Measurements from ENCODE around the gene SLC35E2B.

The SLC35E2B gene

DNA sequence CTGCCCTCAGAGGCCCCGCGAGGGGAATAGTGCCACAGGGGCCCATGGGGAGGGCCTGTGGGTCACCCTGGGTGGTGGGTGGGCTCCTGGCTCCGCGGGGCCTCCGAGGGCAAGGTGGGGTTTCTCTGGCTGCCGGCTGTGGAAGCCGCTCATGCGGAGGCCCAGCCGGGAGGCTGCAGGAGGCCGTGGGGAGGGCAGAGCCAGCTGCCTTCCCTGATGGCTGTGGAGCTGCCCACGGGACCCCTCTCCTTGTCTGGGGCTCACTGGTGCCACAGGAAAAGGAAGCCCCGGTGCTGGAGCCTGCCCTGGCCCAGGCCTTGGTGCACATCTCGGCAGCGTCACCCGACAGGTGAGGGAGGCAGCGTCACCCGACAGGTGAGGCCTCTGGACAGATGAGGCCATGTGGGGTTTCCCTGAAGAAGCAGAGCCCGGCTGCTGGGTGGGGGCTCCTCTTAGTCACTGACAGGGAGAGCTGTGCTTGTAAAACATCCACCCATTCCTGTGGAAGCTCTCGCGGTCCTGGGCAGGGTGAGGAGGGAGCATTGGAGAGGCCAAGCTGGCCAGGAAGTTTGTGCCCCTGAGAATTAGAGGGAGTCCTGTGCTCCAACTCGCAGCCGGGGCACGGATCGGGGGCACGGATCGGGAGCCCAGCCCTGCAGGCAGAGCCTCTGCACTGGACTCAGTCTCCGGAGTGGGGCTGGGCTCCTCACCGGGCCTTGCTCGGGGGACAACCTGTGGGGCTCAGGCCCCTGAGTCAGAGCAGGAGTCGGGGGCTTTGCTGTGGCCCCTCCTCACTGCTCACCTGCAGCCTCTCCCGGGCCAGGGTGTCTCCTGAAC, 71.2 kb downstream of the SLC35E2B start:
- Histone ChIP-seq H3K4me1 (ENCODE audit: insufficient read depth, low read length) (no peaks in the 10 kb centered on the region), H3K36me3 (ENCODE audit: insufficient read depth, low read length) (no peaks in the 10 kb centered on the region; the same call in 1 of the 2 replicates), H3K9ac (ENCODE audit: low read depth, low read length) (no peak overlapping the region), H3K9me3 (ENCODE audit: control insufficient read depth, insufficient read depth, low read length) (no peaks in the 10 kb centered on the region)

DNA sequence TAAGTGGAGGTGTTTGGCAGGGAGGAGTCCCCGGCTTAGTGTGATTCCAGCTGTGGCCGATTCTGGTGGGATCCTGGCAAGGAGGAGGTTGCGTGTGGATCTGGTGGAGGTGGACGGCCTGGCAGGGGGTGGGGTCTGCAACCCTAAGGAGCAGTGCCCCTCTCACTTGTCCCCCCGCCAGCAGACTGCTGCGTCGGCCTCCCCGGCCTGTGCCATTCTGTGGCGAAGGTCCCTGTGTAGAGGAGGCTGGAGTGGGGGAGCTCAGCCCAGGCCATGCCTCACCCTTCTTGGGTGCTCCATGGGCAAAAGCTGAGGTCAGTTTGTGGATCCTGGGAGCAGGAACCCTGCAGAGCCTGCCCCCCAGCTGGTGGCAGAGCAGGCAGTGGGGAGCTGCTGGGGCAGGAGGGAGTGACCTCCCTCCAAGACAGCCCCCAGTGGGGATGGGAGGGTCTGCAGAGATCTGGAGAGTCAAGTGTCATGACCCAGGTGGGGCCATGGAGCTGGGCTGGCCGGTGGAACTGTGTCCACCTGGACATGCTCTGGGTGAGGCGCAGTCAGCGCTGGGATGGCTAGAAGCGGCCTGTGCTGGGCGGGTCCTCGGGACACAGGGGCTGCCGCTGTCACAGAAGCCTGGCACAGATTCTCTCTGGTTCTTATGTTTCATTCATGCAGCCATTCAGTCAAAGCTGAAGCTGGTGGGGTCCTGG, 72.0 kb downstream of the SLC35E2B start:
- Histone ChIP-seq H3K9ac (ENCODE audit: low read depth, low read length) (no peak overlapping the region), H3K4me1 (ENCODE audit: insufficient read depth, low read length) (no peaks in the 10 kb centered on the region), H3K36me3 (ENCODE audit: insufficient read depth, low read length) (no peaks in the 10 kb centered on the region; the same call in 1 of the 2 replicates), H3K9me3 (ENCODE audit: control insufficient read depth, insufficient read depth, low read length) (no peaks in the 10 kb centered on the region)

DNA sequence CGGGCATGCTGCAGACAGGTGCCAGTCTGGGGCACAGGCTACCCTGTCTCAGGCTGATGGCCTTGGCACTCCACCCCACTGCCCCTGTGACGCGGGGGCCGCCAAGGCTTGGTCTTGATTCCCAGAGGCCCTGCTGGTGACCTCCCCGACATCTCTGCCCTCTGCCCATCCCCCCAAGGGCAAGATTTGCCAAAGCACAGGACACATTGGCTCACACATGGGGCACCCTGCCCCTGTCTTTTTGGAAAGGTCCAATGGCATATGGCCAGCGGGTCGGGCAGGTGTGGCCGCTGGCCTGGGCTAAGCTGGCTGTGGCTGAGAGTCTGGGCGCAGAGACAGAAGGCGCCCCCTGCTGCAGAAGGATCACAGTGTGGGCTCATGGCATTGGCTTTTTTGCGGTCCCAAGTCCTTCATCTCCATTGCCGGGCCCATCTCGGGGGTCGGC, 72.7 kb downstream of the SLC35E2B start:
- no peaks in the 10 kb centered on the region; the same call in 1 of the 2 replicates for H3K36me3 ChIP-seq (ENCODE audit: insufficient read depth, low read length)

DNA sequence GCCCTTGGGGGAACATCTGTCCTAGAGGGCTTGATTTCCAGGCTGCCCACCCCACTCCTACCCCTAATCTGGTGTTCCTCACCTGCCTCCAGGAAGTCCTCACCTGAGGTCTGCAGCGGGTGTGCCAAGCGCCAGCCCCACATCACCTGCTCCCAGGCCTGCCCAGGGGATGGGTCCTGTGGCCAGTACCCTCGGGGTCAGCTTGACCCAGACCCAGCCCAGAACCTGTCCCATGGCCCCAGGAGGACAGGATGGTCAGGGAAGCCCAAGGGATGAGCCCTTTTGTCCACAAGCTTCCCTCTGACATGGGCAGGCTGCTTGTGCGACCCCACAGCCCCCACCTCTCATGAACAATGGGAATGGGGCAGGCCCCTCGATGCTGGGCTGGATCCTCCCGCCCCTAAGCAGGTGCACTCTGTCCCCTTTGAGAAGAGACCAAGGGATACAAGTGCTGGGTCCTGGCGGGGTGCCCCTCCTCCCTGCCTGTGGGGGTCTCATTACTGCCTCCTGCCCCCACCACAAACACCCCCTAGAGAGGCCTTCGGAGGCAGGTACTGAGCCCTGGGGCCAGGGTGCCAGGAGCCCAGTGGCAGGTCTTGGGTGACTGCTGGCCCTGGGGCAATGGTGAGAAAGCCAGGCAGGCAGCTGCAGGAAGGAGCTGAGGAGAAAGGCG, 74.1 kb downstream of the SLC35E2B start:
- Histone ChIP-seq H3K9me3 (ENCODE audit: control insufficient read depth, insufficient read depth, low read length) (no peaks in the 10 kb centered on the region), H3K4me1 (ENCODE audit: insufficient read depth, low read length) (no peaks in the 10 kb centered on the region; the same call in 1 of the 2 replicates), H3K36me3 (ENCODE audit: insufficient read depth, low read length) (no peaks in the 10 kb centered on the region; the same call in 1 of the 2 replicates), H3K9ac (ENCODE audit: low read depth, low read length) (no peak overlapping the region)

More for the DNA sequence above, 72.7 kb downstream of the SLC35E2B start:
- Histone ChIP-seq H3K4me1 (ENCODE audit: insufficient read depth, low read length) (no peaks in the 10 kb centered on the region), H3K9me3 (ENCODE audit: control insufficient read depth, insufficient read depth, low read length) (no peaks in the 10 kb centered on the region), H3K9ac (ENCODE audit: low read depth, low read length) (no peak overlapping the region)

DNA sequence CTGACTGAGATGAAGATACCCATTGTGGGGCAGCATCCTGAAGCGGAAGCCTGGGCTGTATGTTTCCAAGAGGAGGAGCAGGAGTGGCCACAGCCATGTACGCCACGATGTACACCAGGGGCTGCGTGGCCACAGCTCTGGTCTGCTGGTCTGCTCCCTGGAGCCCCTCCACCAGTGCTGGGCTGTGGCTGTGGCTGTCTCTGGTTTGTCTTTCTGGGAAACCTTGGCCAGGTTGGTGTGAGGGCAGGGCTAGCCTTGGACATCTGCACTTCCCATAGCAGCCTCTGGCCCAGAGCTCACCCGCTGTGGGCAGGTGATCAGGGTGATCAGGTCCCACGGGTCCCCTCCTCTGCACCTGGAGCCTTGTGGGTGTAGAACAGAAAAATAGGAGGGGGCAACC, 74.7 kb downstream of the SLC35E2B start:
- Histone ChIP-seq H3K9ac (ENCODE audit: low read depth, low read length) (no peak overlapping the region), H3K9me3 (ENCODE audit: control insufficient read depth, insufficient read depth, low read length) (no peaks in the 10 kb centered on the region), H3K36me3 (ENCODE audit: insufficient read depth, low read length) (no peaks in the 10 kb centered on the region; the same call in 1 of the 2 replicates), H3K4me1 (ENCODE audit: insufficient read depth, low read length) (no peaks in the 10 kb centered on the region; the same call in 1 of the 2 replicates)

DNA sequence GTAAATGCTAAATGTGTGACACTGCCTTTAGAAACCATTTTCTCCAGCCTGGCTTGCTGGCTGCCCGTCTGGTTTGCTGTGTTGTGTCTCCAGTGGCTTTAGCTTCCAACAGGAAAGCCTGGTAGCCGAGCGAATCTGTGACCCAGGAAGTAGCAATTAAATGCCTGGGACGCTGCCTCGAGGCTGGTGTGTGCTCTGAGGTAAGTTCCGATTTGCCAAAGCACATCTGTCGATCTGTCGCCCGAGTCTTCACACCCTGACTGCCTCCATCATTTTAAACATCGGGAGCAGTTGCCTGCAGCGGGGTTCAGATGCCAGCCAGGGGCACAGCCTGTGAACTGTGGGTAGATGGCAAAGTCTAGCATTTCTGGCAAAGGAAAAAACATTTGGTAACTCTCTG, 75.1 kb downstream of the SLC35E2B start:
- Histone ChIP-seq H3K9ac (ENCODE audit: low read depth, low read length) (no peak overlapping the region), H3K36me3 (ENCODE audit: insufficient read depth, low read length) (no peaks in the 10 kb centered on the region; the same call in 1 of the 2 replicates), H3K4me1 (ENCODE audit: insufficient read depth, low read length) (no peaks in the 10 kb centered on the region; the same call in 1 of the 2 replicates), H3K9me3 (ENCODE audit: control insufficient read depth, insufficient read depth, low read length) (no peaks in the 10 kb centered on the region)

DNA sequence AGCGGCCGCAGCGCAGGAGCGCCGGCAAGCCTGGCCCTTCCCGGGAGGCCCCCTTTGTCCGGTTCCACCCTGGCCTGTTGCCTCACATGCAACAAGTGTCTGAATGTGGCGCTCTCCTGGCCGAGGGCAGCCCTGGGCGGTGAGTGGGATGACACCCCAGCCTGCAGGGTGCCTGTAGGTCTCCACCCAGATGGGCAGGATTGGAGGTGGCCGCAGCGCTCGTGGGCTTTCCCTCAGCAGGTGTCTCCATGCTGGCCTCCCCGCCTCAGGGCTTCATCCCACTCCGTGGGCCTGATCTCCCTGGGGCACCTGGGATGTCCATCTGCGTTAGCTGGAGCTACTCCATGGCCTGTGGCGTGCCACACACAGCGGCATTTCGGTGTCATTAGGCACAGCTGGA, 75.8 kb downstream of the SLC35E2B start:
- peak overlapping the region; percentile 100 for H3K9ac ChIP-seq (ENCODE audit: low read depth, low read length)
- no peaks in the 10 kb centered on the region for H3K9me3 ChIP-seq (ENCODE audit: control insufficient read depth, insufficient read depth, low read length)
- no peaks in the 10 kb centered on the region; the same call in 1 of the 2 replicates for H3K36me3 ChIP-seq (ENCODE audit: insufficient read depth, low read length)
- no peaks in the 10 kb centered on the region; the same call in 1 of the 2 replicates for H3K4me1 ChIP-seq (ENCODE audit: insufficient read depth, low read length)

DNA sequence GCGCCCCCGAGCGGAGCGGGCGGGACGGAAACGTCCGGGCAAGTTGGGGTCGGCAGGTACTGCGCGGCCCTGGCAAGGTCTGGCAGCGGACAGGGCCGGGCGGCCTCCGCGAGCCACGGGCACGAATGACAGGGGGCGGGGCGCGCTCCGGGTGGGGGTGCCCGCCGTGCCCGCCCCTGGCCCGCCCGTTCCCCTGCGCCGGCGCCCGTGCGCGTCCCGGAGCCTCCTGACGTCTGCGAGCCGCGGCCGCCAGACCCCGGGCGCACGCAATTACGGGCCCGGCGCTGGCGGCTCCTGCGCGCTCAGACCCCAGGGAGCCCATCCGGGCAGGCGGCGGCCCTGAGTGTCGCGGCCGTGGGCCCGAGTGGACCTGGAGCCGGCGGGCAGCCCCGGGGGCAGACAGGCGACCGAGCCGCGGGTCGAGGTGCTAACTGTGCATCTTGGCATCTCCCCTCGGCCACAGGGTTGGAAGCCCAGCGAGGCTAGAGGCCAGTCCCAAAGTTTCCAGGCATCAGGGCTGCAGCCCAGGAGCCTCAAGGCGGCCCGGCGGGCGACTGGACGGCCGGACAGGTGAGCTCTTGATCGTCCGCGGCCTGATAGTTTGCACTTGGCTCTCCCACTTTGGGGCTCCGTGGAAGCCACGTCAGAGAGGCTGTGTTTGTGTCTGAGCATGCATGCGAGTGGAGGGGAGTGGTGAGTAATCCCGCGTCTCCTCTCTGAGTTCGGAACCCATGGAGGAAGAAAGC, 76.4 kb downstream of the SLC35E2B start:
- Histone ChIP-seq H3K9me3 (ENCODE audit: control insufficient read depth, insufficient read depth, low read length) (no peaks in the 10 kb centered on the region), H3K4me1 (ENCODE audit: insufficient read depth, low read length) (no peaks in the 10 kb centered on the region; the same call in 1 of the 2 replicates), H3K36me3 (ENCODE audit: insufficient read depth, low read length) (no peaks in the 10 kb centered on the region; the same call in 1 of the 2 replicates), H3K9ac (ENCODE audit: low read depth, low read length) (peak overlapping the region; percentile 100)

DNA sequence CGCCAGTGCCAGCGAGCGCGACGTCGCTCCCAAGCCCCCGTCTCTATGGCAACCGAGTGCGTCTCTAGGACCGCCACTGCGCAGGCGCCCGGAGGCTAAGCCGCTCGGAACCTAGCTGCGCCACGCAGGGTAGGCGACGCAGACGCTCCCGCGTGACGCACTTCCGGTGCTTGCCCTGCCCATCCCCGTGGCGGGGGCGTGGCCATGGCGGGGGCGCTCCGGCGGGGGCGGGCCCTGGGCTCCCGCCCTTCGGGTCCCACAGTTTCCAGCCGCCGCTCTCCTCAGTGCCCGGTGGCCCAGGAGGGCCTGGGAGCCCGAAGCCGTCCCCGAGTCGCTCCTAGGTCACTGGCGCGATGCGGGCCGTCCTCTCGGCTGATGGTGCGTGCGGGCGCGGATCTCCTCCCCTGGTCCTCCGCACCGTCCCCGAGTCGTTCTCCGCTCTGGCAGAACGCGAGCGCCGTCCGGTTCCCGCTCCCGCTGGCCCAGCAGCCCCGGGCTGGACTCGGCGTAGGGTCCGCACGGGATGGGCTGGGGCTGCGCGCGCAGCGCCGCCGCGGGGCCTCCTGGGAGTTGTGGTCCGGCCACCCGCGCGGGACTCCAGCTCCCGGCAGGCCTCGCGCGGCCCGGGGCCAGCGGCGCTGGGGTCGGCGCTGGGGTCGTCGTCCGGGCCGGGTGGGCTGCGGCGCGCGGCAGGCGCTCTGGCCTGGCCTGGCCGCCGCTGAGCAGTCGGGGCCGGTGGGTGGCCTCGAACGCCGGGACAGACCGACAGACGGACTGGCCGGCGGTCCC, 77.1 kb downstream of the SLC35E2B start, which contains the start of gene MIB2:
Gene MIB2 (plus strand): TSS at position 245 of the 789 bp plus-strand sequence. CDS start 7,953 bp downstream, outside the sequence.
- no peaks in the 10 kb centered on the region; the same call in none of the 2 replicates for H3K4me1 ChIP-seq (ENCODE audit: insufficient read depth, low read length)
- H3K36me3 ChIP-seq (ENCODE audit: insufficient read depth, low read length), result no peaks in the 10 kb centered on the region; the same call in 1 of the 2 replicates
- no peaks in the 10 kb centered on the region for H3K9me3 ChIP-seq (ENCODE audit: control insufficient read depth, insufficient read depth, low read length)
- peak within 1 kb of the TSS; percentile 100 for H3K9ac ChIP-seq (ENCODE audit: low read depth, low read length)

DNA sequence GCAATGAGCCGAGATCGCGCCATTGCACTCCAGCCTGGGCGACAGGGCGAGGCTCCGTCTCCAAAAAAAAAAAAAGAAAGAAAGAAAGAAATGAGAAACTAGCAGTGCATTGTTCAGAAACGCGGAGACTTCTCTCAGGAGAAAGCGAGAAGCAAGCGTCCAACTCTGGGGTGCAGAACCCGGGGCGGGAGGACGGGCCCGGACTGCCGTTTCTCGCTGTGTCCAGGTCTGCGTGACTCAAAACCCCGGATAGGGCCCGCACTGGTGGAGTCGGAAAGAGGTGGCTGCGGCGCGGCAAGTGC, 77.7 kb downstream of the SLC35E2B start:
- Histone ChIP-seq H3K4me1 (ENCODE audit: insufficient read depth, low read length) (no peaks in the 10 kb centered on the region; the same call in none of the 2 replicates), H3K9ac (ENCODE audit: low read depth, low read length) (peak overlapping the region; percentile 100; the same call in 1 of the 2 replicates)

DNA sequence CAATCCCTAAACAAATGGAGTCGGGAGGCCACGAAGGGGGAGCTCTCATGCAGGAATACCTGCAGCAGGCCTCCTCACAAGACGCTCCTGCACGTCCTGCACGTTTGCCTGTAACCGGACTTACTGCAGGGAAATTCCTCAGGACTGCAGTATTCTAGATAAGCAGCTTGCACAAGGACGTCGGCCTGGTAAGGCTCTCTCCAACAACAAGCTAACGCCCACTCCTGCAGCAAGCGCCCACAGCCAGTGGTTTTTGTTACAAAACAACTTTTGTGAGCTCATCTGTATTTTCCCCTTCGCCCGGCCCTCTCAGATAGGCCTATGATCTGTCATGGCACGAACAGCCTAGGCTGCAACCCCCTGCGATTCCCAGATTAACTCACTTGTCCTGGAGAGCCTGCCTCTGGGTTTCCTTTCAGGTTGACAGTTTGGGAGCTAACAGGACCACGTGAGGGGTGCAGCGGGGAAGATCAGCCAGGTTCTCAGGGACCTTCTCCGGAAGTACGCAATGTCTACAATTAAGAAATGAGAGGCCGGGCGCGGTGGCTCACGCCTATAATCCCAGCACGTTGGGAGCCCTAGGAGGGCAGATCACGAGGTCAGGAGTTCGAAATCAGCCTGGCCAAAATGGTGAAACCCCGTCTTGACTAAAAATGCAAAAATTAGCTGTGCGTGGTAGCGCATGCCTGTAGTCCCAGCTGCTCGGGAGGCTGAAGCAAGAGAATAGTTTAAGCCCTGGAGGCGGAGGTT, 78.2 kb downstream of the SLC35E2B start:
- no peaks in the 10 kb centered on the region; the same call in 1 of the 2 replicates for H3K36me3 ChIP-seq (ENCODE audit: insufficient read depth, low read length)
- H3K9me3 ChIP-seq (ENCODE audit: control insufficient read depth, insufficient read depth, low read length), result no peaks in the 10 kb centered on the region
- H3K4me1 ChIP-seq (ENCODE audit: insufficient read depth, low read length), result no peaks in the 10 kb centered on the region; the same call in none of the 2 replicates
- H3K9ac ChIP-seq (ENCODE audit: low read depth, low read length), result peak overlapping the region; percentile 100; the same call in 1 of the 2 replicates

More for the DNA sequence above, 77.7 kb downstream of the SLC35E2B start:
- Histone ChIP-seq H3K9me3 (ENCODE audit: control insufficient read depth, insufficient read depth, low read length) (no peaks in the 10 kb centered on the region), H3K36me3 (ENCODE audit: insufficient read depth, low read length) (no peaks in the 10 kb centered on the region; the same call in 1 of the 2 replicates)

DNA sequence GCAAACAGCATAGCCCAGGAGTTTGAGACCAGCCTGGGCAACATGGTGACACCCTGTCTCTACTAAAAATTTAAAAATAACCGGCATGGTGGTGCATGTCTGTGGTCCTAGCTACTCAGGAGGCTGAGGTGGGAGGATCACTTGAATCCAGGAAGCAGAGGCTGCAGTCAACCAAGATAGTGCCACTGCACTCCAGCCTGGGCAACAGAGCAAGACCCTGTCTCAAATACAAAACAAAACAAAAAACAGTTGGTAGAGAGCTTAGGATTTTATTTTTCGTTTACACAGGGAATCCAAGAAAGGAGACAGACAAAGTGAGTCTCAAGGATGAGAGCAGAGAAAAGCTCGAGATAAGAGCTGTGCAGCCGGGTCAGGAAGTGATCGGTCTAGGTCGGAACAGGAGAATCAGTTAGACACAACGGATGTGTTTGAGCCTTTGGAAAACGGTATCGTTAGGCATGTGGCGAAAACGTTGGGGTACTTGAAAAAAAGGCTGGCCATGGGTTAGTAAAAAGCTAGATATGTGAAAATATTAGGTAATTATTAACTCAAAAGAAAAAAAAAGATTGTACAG, 79.0 kb downstream of the SLC35E2B start:
- H3K9ac ChIP-seq (ENCODE audit: low read depth, low read length), result peak overlapping the region; percentile 100; the same call in 1 of the 2 replicates
- no peaks in the 10 kb centered on the region; the same call in none of the 2 replicates for H3K4me1 ChIP-seq (ENCODE audit: insufficient read depth, low read length)
- H3K36me3 ChIP-seq (ENCODE audit: insufficient read depth, low read length), result no peaks in the 10 kb centered on the region; the same call in 1 of the 2 replicates
- H3K9me3 ChIP-seq (ENCODE audit: control insufficient read depth, insufficient read depth, low read length), result no peaks in the 10 kb centered on the region
